Jurkat, Clone E6-1 (cell line): Measurements from ENCODE around the gene GPR39.

Experiments used
- DNase-seq: peaks from one replicate; pipeline ENCODE4 v3.0.0-alpha.2; 2011; ENCODE audit warnings: low read depth, low spot score
- H3K4me3 ChIP-seq: 2 replicates; pipeline ENCODE4 v1.5.1; 2011; ENCODE audit warnings: mild to moderate bottlenecking, low read length, control low read depth, moderate library complexity

GPR39 gene

GRCh38 chr2:132437852-132438669 is 21.5 kb downstream of the GPR39 start:
- no peak for DNase-seq
- no peak overlapping the region for H3K4me3 ChIP-seq

DNA sequence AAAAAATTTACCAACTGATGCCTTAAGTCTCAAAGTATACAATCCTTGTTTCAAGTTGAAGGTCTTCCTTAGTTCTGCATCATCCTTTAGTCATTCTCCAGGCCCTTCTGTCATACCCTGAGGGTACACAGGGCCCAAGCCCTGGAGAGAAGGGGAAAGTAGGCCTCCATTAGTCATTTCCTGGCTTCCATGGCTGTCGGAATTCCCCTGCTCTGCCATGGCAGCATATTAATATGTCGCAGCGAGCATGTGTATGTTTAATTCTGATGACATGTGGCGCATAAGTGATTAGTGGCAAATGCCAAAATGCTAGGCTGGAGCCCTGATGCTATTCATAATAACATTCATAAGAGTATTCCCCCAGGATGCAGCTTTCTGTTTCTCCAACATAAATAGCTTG is 22.1 kb downstream of the GPR39 start:
- no peak overlapping the region for H3K4me3 ChIP-seq
- no peak for DNase-seq

DNA sequence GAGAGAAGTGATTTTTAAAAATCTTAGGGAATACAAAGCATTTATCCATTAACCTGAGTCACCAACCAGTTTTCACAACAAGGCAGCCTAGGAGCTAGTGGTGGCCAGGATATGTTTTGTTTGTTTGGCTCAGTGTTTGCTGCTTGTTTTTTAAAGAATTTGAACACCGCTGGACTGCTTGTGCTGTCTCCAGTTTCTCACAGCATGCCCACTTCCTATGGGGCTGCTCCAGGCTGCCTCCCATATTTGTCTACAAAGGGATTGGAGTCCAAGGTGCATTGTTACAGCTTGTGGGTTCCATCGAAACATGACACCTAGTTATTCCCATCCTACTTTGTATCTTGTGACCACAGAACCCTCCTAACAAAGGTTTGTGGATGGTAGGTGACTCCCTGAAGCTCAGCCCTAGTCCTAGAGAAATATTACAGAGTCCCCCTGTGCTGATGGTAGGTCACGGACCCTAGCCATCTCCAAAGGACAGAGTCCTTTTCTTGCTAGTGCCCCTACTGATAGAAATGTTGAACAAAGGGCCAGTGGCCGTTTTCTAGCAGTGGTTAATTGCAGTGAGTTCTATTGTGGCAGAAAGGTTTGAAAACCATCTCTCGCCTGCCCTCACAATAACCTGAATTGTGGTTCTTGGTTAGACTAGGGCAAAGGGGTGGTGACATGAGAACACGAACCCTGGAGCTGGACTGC is 23.2 kb downstream of the GPR39 start:
- DNase-seq = no peak
- H3K4me3 ChIP-seq = no peak overlapping the region

DNA sequence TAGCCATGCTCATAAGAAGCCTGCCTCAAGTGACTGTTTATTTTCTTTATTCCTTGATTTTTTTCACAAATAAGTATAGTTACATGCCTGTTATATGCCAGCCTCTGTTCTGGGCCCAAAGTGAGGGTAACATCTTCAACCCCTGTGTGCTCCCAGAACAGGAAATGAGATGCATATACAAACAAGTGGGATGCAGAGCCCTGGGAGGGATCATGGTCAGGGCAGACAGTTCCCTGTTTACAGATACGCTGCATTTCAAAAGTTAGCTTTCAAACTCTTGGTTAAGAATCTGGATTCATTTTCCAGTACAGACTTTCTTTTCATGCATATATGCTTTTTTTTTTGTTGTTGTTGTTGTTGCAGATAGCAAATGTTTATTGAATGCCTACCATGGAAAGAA is 24.4 kb downstream of the GPR39 start:
- no peak overlapping the region for H3K4me3 ChIP-seq
- DNase-seq = no peak

DNA sequence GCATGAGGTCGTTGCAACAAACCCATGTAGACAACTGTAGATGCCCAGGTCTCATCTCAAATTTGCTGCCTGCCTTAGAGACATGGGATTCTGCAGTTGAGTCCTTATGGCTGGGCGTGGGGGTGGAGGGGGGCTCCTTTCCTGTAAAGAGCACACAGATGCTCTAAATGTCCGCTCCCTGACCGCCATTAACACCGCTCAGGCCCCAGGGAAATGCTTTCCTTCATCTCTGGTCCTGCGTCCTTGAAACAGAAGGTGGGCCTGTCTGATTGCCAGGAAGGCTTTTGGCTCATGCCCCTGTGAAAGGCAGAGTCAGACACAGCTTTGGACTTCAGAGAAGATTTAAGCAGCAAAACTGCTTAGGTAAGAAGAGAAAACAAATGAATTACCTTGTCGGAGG is 25.7 kb downstream of the GPR39 start:
- no peak for DNase-seq
- no peak overlapping the region for H3K4me3 ChIP-seq

DNA sequence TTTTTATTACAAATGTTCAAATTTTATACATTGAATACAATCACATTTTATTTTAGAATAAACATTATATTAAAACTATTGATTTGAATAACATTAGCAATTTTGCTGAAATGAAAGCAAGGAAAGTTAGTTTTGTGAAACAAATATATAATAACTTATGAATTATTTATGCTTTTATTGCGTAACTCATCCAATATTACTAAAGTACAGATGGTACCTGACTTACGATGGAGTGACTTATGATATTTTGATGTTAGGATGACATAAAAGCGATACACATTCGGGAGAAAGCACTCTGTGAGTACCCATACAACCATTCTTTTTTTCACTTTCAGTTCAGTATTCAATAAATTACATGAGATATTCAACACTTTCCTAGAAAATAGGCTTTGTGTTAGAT is 26.5 kb downstream of the GPR39 start:
- no peak overlapping the region for H3K4me3 ChIP-seq
- no peak for DNase-seq

GRCh38 chr2:132446444-132446843 is 29.8 kb downstream of the GPR39 start:
- no peak for DNase-seq
- no peak overlapping the region for H3K4me3 ChIP-seq

GRCh38 chr2:132448331-132448730 is 31.7 kb downstream of the GPR39 start:
- no peak for DNase-seq
- no peak overlapping the region for H3K4me3 ChIP-seq

GRCh38 chr2:132448771-132449170 is 32.2 kb downstream of the GPR39 start:
- DNase-seq = no peak

GRCh38 chr2:132449868-132450267 is 33.3 kb downstream of the GPR39 start:
- H3K4me3 ChIP-seq = no peak overlapping the region

More at GRCh38 chr2:132448771-132449170, 32.2 kb downstream of the GPR39 start:
- H3K4me3 ChIP-seq = no peak overlapping the region

GRCh38 chr2:132460781-132461180 is 44.2 kb downstream of the GPR39 start:
- DNase-seq = no peak
- H3K4me3 ChIP-seq = no peak overlapping the region

More at GRCh38 chr2:132449868-132450267, 33.3 kb downstream of the GPR39 start:
- DNase-seq = no peak

GRCh38 chr2:132462236-132462635 is 45.6 kb downstream of the GPR39 start:
- no peak overlapping the region for H3K4me3 ChIP-seq
- no peak for DNase-seq

DNA sequence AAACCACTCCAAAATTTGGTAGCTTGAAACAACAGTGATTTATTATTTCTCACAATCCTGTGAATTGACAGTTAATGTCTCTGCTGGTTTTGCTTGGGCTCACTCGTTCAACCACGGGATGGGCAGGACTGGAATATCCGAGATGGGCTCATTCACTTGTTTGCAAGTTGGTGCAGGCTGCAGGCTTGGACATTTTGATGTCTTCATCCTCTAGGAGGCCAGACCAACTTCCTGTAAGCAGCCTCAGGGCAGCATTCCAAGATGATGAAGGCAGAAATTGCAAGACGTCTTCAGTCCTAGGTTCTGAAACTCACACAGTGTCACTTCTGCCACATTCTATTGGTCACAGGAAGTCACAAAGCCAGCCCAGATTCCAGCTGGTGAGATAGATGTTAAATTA is 47.1 kb downstream of the GPR39 start:
- no peak overlapping the region for H3K4me3 ChIP-seq
- DNase-seq = no peak

DNA sequence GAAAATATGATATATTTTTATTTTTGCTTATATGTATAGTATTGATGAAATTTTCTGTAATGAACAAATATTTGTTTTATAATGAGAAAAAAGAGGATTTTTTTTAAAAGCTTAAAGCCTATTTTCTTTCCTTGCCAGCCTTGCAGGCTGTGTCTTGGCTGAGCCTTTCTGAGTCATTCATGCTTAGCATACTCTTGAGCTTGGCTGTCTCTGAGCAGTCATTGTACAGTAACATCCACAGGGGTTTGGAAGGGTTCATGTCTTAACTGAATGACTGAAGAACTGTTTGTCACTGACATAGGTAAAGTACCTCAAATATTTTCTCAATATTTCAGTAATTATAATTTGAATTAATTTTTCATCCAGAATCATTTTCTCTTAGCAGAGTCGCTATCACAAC is 49.3 kb downstream of the GPR39 start:
- H3K4me3 ChIP-seq = no peak overlapping the region
- no peak for DNase-seq

GRCh38 chr2:132466428-132467028 is 49.9 kb downstream of the GPR39 start:
- H3K4me3 ChIP-seq = no peak overlapping the region
- DNase-seq = no peak

GRCh38 chr2:132468821-132469675 is 52.4 kb downstream of the GPR39 start:
- no peak overlapping the region for H3K4me3 ChIP-seq
- no peak for DNase-seq

- DNase-seq = no peak
- no peak overlapping the region for H3K4me3 ChIP-seq
These were observed 54.1 kb downstream of the GPR39 start for GRCh38 chr2:132470746-132471145.

DNA sequence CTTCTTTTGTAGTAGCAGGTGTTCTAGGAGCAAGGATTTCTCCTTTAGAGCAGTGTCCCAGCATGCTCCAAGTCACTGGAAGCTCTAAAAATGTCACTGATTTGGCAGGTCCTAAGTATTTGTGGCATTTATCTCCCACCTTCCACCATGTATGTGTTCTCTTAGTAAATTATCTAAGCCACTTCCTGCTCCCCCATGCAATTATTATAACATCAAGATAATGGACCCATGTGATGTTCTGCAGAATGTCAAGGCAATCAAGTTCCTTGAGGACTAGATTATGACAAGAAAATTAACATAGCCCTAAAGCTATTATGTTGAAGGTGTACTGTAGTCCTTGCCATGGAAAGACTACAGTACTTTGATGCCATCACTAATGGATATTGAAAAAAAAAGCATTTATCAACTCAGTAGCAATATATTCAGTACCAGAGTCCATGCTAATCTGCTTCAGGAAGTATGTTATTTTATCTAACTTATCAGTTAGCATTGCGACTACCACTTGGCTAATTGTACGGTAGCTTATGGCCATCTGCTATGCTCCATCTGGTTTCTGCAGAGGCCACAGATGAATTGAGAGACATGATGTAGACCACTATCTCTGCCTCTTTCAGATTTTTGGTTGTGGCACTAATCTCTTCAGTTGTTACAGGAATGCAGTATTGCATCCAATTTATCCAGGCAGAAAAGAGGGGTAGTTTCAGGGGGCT is 56.7 kb downstream of the GPR39 start:
- H3K4me3 ChIP-seq = no peak overlapping the region
- DNase-seq = no peak

DNA sequence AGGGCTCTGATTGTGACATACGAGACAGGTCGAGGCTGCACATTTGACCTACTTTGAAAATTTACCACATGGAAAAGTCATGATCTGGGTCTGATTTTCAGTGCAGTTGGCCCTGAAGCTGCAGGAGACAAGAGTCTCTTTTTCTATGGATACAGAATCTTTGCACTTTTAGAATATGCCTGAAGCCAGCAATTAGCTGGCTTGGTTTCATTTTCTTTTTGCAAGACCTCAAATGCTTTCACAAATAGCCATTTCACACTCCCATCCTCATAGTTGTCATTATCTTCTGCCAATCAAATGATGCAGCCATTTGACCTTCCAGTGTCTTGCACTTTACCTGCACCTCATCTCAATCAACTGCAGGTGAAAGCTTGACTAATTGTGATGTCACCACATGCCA is 59.0 kb downstream of the GPR39 start:
- no peak for DNase-seq
- H3K4me3 ChIP-seq = no peak overlapping the region
